IPS DF 4.7 (cell line): ENCODE measurements around the gene STIM2.
"Not testable (repeated sequence)": the region's sequence is repeated elsewhere in the genome, so short reads cannot be mapped to it uniquely, and the experiment has no call there.

ENCODE experiments used
- DNase-seq: peaks from one replicate; pipeline ENCODE4 v3.0.0-alpha.2; 2013; ENCODE audit warnings: low spot score; ENCODE audit errors: extremely low read depth

STIM2 gene

GRCh38 chr4:26860157-26860921, at the start of gene STIM2:
STIM2 (plus strand) TSS chr4:26860841.
- peak; percentile 72 for DNase-seq

GRCh38 chr4:26811571-26811970, 49.1 kb upstream of the STIM2 start:
- DNase-seq = not testable (repeated sequence)

GRCh38 chr4:26812049-26812714, 48.5 kb upstream of the STIM2 start:
- DNase-seq = no peak

- no peak for DNase-seq
Measured at GRCh38 chr4:26813698-26814097, 46.9 kb upstream of the STIM2 start.

GRCh38 chr4:26815199-26815598, 45.4 kb upstream of the STIM2 start:
- DNase-seq = no peak

- DNase-seq = no peak
Measured at GRCh38 chr4:26815706-26816105, 44.9 kb upstream of the STIM2 start.

GRCh38 chr4:26819026-26819425, 41.6 kb upstream of the STIM2 start:
- DNase-seq = peak; percentile 28

- no peak for DNase-seq
Measured at GRCh38 chr4:26819478-26820095, 41.1 kb upstream of the STIM2 start.

- no peak for DNase-seq
Measured at GRCh38 chr4:26820346-26820745, 40.3 kb upstream of the STIM2 start.

- no peak for DNase-seq
Measured at GRCh38 chr4:26821031-26821430, 39.6 kb upstream of the STIM2 start.

GRCh38 chr4:26821677-26822503, 38.8 kb upstream of the STIM2 start:
- DNase-seq = no peak

GRCh38 chr4:26822546-26822945, 38.1 kb upstream of the STIM2 start:
- DNase-seq = no peak

GRCh38 chr4:26822974-26823373, 37.7 kb upstream of the STIM2 start:
- DNase-seq = not testable (repeated sequence)

GRCh38 chr4:26823583-26823982, 37.1 kb upstream of the STIM2 start:
- DNase-seq = no peak

- no peak for DNase-seq
Measured at GRCh38 chr4:26824667-26825066, 36.0 kb upstream of the STIM2 start.

- DNase-seq = no peak
Measured at GRCh38 chr4:26826721-26827120, 33.9 kb upstream of the STIM2 start.

- DNase-seq = not testable (repeated sequence)
Measured at GRCh38 chr4:26827336-26827735, 33.3 kb upstream of the STIM2 start.

- DNase-seq = no peak
Measured at GRCh38 chr4:26827798-26828197, 32.8 kb upstream of the STIM2 start.

GRCh38 chr4:26829018-26829417, 31.6 kb upstream of the STIM2 start:
- no peak for DNase-seq

GRCh38 chr4:26830033-26830432, 30.6 kb upstream of the STIM2 start:
- no peak for DNase-seq

GRCh38 chr4:26830701-26831100, 29.9 kb upstream of the STIM2 start:
- no peak for DNase-seq

- DNase-seq = no peak
Measured at GRCh38 chr4:26836539-26836938, 24.1 kb upstream of the STIM2 start.
